T-helper 17 cell (primary cell): ENCODE data around the gene MBP. TPM values are rescaled to one million over a fixed set of nuclear protein-coding genes. Genes with fewer than 3 reads are reported as not detected.

Experiments
- ATAC-seq: fragments of 150-1000 bp; cut with Tn5 transposase; 2 replicates; pipeline ENCODE4 v1.10.0; 2021; ENCODE audit warnings: mild to moderate bottlenecking, moderate library complexity
- DNase-seq, 3 donors: peaks; one replicate each; pipeline versions ENCODE4 v3.0.0 to v3.0.0-alpha.2; 2020 to 2021
- H3K9me3 ChIP-seq: one replicate; pipeline ENCODE4 v1.7.0; 2013; ENCODE audit warnings: low read length, mild to moderate bottlenecking; ENCODE audit not compliant: control insufficient read depth, poor library complexity, severe bottlenecking
- H3K27ac Mint-ChIP-seq: one replicate; pipeline ENCODE4 v1.8.0; 2022; ENCODE audit warnings: mild to moderate bottlenecking, moderate library complexity, mixed read lengths
- H3K27me3 Mint-ChIP-seq: one replicate; pipeline ENCODE4 v1.8.0; 2022; ENCODE audit warnings: mixed read lengths
- H3K36me3 Mint-ChIP-seq: one replicate; pipeline ENCODE4 v1.8.0; 2022; ENCODE audit warnings: low read depth, mixed read lengths
- H3K4me1 Mint-ChIP-seq: one replicate; pipeline ENCODE4 v1.8.0; 2022; ENCODE audit warnings: mild to moderate bottlenecking, mixed read lengths
- H3K4me3 Mint-ChIP-seq: one replicate; pipeline ENCODE4 v1.8.0; 2022; ENCODE audit warnings: mild to moderate bottlenecking, moderate library complexity, mixed read lengths
- total RNA-seq, 4 donors: library from RNA in 2 of 4; stranded (reverse) in 2 of 4; gene quantifications; one replicate each; pipeline ENCODE4 v1.2.3 and lab custom pipeline; 2022 to 2026

The MBP gene
- total RNA-seq, 2 donors from 2014 or later: 97.7 to 127 TPM

- no peaks in the 10 kb centered on the region for H3K27me3 Mint-ChIP-seq
Measured at GRCh38 chr18:77112747-77113092, 19.9 kb downstream of the MBP start.

GRCh38 chr18:77111951-77112746 lies 20.4 kb downstream of the MBP start:
- Mint-ChIP-seq H3K27me3 (no peaks in the 10 kb centered on the region), H3K4me3 (peak overlapping the region; percentile 63), H3K4me1 (peaks cover 69% of the 10 kb centered on the region), H3K27ac (peak overlapping the region; percentile 97), H3K36me3 (peaks cover 4% of the 10 kb centered on the region)
- H3K9me3 ChIP-seq: no peaks in the 10 kb centered on the region
- DNase-seq (peak in 1 of 3 donors; percentile 2), ATAC-seq (no peak)

More at GRCh38 chr18:77112747-77113092, 19.9 kb downstream of the MBP start:
- H3K27ac Mint-ChIP-seq: peak overlapping the region; percentile 97
- ATAC-seq (no peak), DNase-seq (peak in 1 of 3 donors; percentile 1)
- peaks cover 4% of the 10 kb centered on the region for H3K36me3 Mint-ChIP-seq
- peaks cover 67% of the 10 kb centered on the region for H3K4me1 Mint-ChIP-seq
- no peaks in the 10 kb centered on the region for H3K9me3 ChIP-seq
- peak overlapping the region; percentile 84 for H3K4me3 Mint-ChIP-seq

- no peaks in the 10 kb centered on the region for H3K27me3 Mint-ChIP-seq
- ATAC-seq (no peak), DNase-seq (peak in 1 of 3 donors; percentile 0)
- H3K4me3 Mint-ChIP-seq: no peak overlapping the region
- peak overlapping the region; percentile 97 for H3K27ac Mint-ChIP-seq
- H3K4me1 Mint-ChIP-seq: peaks cover 71% of the 10 kb centered on the region
- peaks cover 4% of the 10 kb centered on the region for H3K36me3 Mint-ChIP-seq
- H3K9me3 ChIP-seq: no peaks in the 10 kb centered on the region
Measured at GRCh38 chr18:77111449-77111848, 21.1 kb downstream of the MBP start.

- H3K9me3 ChIP-seq: no peaks in the 10 kb centered on the region
- Mint-ChIP-seq H3K4me1 (peaks cover 72% of the 10 kb centered on the region), H3K27me3 (no peaks in the 10 kb centered on the region), H3K27ac (peak overlapping the region; percentile 97), H3K4me3 (peak overlapping the region; percentile 19), H3K36me3 (peaks cover 4% of the 10 kb centered on the region)
- DNase-seq (peak in 1 of 3 donors; percentile 2), ATAC-seq (no peak)
Measured at GRCh38 chr18:77110936-77111335, 21.6 kb downstream of the MBP start.

GRCh38 chr18:77110400-77110799 lies 22.2 kb downstream of the MBP start:
- H3K36me3 Mint-ChIP-seq: peaks cover 8% of the 10 kb centered on the region
- no peak overlapping the region for H3K4me3 Mint-ChIP-seq

GRCh38 chr18:77109648-77110019 lies 22.9 kb downstream of the MBP start:
- peaks cover 10% of the 10 kb centered on the region for H3K36me3 Mint-ChIP-seq
- no peaks in the 10 kb centered on the region for H3K27me3 Mint-ChIP-seq
- no peak for DNase-seq
- H3K27ac Mint-ChIP-seq: peak overlapping the region; percentile 97
- no peak for ATAC-seq
- H3K9me3 ChIP-seq: no peaks in the 10 kb centered on the region
- H3K4me1 Mint-ChIP-seq: peaks cover 75% of the 10 kb centered on the region
- H3K4me3 Mint-ChIP-seq: no peak overlapping the region

More at GRCh38 chr18:77110400-77110799, 22.2 kb downstream of the MBP start:
- H3K27me3 Mint-ChIP-seq: no peaks in the 10 kb centered on the region
- H3K4me1 Mint-ChIP-seq: peaks cover 74% of the 10 kb centered on the region
- no peaks in the 10 kb centered on the region for H3K9me3 ChIP-seq
- DNase-seq (peak in 1 of 3 donors; percentile 1), ATAC-seq (no peak)
- H3K27ac Mint-ChIP-seq: peak overlapping the region; percentile 97

- DNase-seq (no peak), ATAC-seq (no peak)
- Mint-ChIP-seq H3K4me3 (peak overlapping the region; percentile 57), H3K4me1 (peaks cover 73% of the 10 kb centered on the region), H3K36me3 (peaks cover 11% of the 10 kb centered on the region), H3K27me3 (no peaks in the 10 kb centered on the region), H3K27ac (peak overlapping the region; percentile 97)
- H3K9me3 ChIP-seq: no peaks in the 10 kb centered on the region
Measured at GRCh38 chr18:77108821-77109647, 23.5 kb downstream of the MBP start.

GRCh38 chr18:77108001-77108692 lies 24.4 kb downstream of the MBP start:
- H3K27ac Mint-ChIP-seq: peak overlapping the region; percentile 97
- no peaks in the 10 kb centered on the region for H3K9me3 ChIP-seq
- H3K27me3 Mint-ChIP-seq: no peaks in the 10 kb centered on the region
- ATAC-seq (peak; percentile 36), DNase-seq (no peak)
- peak overlapping the region; percentile 77 for H3K4me3 Mint-ChIP-seq
- H3K36me3 Mint-ChIP-seq: peaks cover 10% of the 10 kb centered on the region
- peaks cover 75% of the 10 kb centered on the region for H3K4me1 Mint-ChIP-seq

GRCh38 chr18:77107292-77107691 lies 25.3 kb downstream of the MBP start:
- Mint-ChIP-seq H3K27me3 (no peaks in the 10 kb centered on the region), H3K4me1 (peaks cover 73% of the 10 kb centered on the region), H3K36me3 (peaks cover 8% of the 10 kb centered on the region), H3K27ac (peak overlapping the region; percentile 97), H3K4me3 (peak overlapping the region; percentile 83)
- no peak for ATAC-seq
- no peaks in the 10 kb centered on the region for H3K9me3 ChIP-seq
- DNase-seq: no peak

- H3K4me1 Mint-ChIP-seq: peaks cover 75% of the 10 kb centered on the region
Measured at GRCh38 chr18:77106331-77106730, 26.3 kb downstream of the MBP start.

GRCh38 chr18:77105680-77106079 lies 26.9 kb downstream of the MBP start:
- DNase-seq: no peak
- peak overlapping the region; percentile 97 for H3K27ac Mint-ChIP-seq
- no peak for ATAC-seq
- H3K4me3 Mint-ChIP-seq: peak overlapping the region; percentile 83
- peaks cover 8% of the 10 kb centered on the region for H3K36me3 Mint-ChIP-seq
- H3K9me3 ChIP-seq: no peaks in the 10 kb centered on the region
- H3K4me1 Mint-ChIP-seq: peaks cover 75% of the 10 kb centered on the region
- H3K27me3 Mint-ChIP-seq: no peaks in the 10 kb centered on the region

More at GRCh38 chr18:77106331-77106730, 26.3 kb downstream of the MBP start:
- Mint-ChIP-seq H3K27me3 (no peaks in the 10 kb centered on the region), H3K4me3 (peak overlapping the region; percentile 83), H3K27ac (peak overlapping the region; percentile 97), H3K36me3 (peaks cover 8% of the 10 kb centered on the region)
- DNase-seq: peak; percentile 53 to 79 (median 68)
- ATAC-seq: peak; percentile 77
- H3K9me3 ChIP-seq: no peaks in the 10 kb centered on the region

GRCh38 chr18:77105028-77105427 lies 27.6 kb downstream of the MBP start:
- DNase-seq (no peak), ATAC-seq (no peak)
- H3K4me3 Mint-ChIP-seq: peak overlapping the region; percentile 83
- no peaks in the 10 kb centered on the region for H3K9me3 ChIP-seq
- H3K27me3 Mint-ChIP-seq: no peaks in the 10 kb centered on the region
- peaks cover 77% of the 10 kb centered on the region for H3K4me1 Mint-ChIP-seq
- H3K36me3 Mint-ChIP-seq: peaks cover 8% of the 10 kb centered on the region
- peak overlapping the region; percentile 97 for H3K27ac Mint-ChIP-seq
